ENCODE measurements around the gene ZNF628. TPM values are rescaled to one million over a fixed set of nuclear protein-coding genes. Genes with fewer than 3 reads are reported as not detected.
A peak's percentile ranks its signal among the peaks of the same experiment; 100 is the strongest.

ZNF628 gene
- total and polyA plus RNA-seq, 2 donors: 1.1 to 4.8 TPM

GRCh38 chr19:55437410-55437809 is 39.0 kb upstream of the ZNF628 start:
- Histone ChIP-seq H3K9me3 (ENCODE audit: control insufficient read depth in 2 of 2, insufficient read depth in 1 of 2, low read length in 1 of 2) (peaks cover 1 to 19% of the 10 kb centered on the region in 2 donors), H3K27me3 (ENCODE audit: control insufficient read depth in 2 of 2, insufficient read depth in 1 of 2, low read length in 1 of 2) (peaks cover 60 to 94% of the 10 kb centered on the region in 2 donors), H3K4me1 (ENCODE audit: control insufficient read depth in 2 of 2, insufficient read depth in 2 of 2, low read length in 2 of 2) (peaks cover 2 to 17% of the 10 kb centered on the region in 2 donors), H3K27ac (ENCODE audit: low read depth in 1 of 2, low read length in 1 of 2) (no peak overlapping the region), H3K4me3 (ENCODE audit: low read length in 2 of 2) (no peak overlapping the region), H3K36me3 (ENCODE audit: control insufficient read depth in 2 of 2, insufficient read depth in 2 of 2, low read length in 1 of 2) (no peaks in the 10 kb centered on the region)
- peak in 1 of 9 donors; percentile 43 for DNase-seq (ENCODE audit: low read depth in 6 of 9, low spot score in 9 of 9)
- 6% methylated on average over 17 of the region's 17 CpGs for WGBS

GRCh38 chr19:55439052-55439451 is 37.4 kb upstream of the ZNF628 start:
- WGBS: 81% methylated on average over 5 of the region's 5 CpGs

GRCh38 chr19:55440411-55441105 is 35.9 kb upstream of the ZNF628 start:
- H3K27ac ChIP-seq (ENCODE audit: low read depth in 1 of 2, low read length in 1 of 2): no peak overlapping the region
- peaks cover 73 to 97% of the 10 kb centered on the region in 2 donors for H3K27me3 ChIP-seq (ENCODE audit: control insufficient read depth in 2 of 2, insufficient read depth in 1 of 2, low read length in 1 of 2)
- H3K4me3 ChIP-seq (ENCODE audit: low read length in 2 of 2): no peak overlapping the region
- 19% methylated on average over 39 of the region's 39 CpGs for WGBS
- peaks cover 8 to 22% of the 10 kb centered on the region in 2 donors for H3K4me1 ChIP-seq (ENCODE audit: control insufficient read depth in 2 of 2, insufficient read depth in 2 of 2, low read length in 2 of 2)
- no peaks in the 10 kb centered on the region for H3K36me3 ChIP-seq (ENCODE audit: control insufficient read depth in 2 of 2, insufficient read depth in 2 of 2, low read length in 1 of 2)
- H3K9me3 ChIP-seq (ENCODE audit: control insufficient read depth in 2 of 2, insufficient read depth in 1 of 2, low read length in 1 of 2): peaks cover 1 to 15% of the 10 kb centered on the region in 2 donors
- DNase-seq (ENCODE audit: low read depth in 6 of 9, low spot score in 9 of 9): no peak

More at GRCh38 chr19:55439052-55439451, 37.4 kb upstream of the ZNF628 start:
- Histone ChIP-seq H3K4me3 (ENCODE audit: low read length in 2 of 2) (no peak overlapping the region), H3K27me3 (ENCODE audit: control insufficient read depth in 2 of 2, insufficient read depth in 1 of 2, low read length in 1 of 2) (peaks cover 59 to 94% of the 10 kb centered on the region in 2 donors), H3K4me1 (ENCODE audit: control insufficient read depth in 2 of 2, insufficient read depth in 2 of 2, low read length in 2 of 2) (peaks cover 8 to 22% of the 10 kb centered on the region in 2 donors), H3K9me3 (ENCODE audit: control insufficient read depth in 2 of 2, insufficient read depth in 1 of 2, low read length in 1 of 2) (peaks cover 1 to 19% of the 10 kb centered on the region in 2 donors), H3K36me3 (ENCODE audit: control insufficient read depth in 2 of 2, insufficient read depth in 2 of 2, low read length in 1 of 2) (no peaks in the 10 kb centered on the region), H3K27ac (ENCODE audit: low read depth in 1 of 2, low read length in 1 of 2) (no peak overlapping the region)
- DNase-seq (ENCODE audit: low read depth in 6 of 9, low spot score in 9 of 9): no peak

- H3K27me3 ChIP-seq (ENCODE audit: control insufficient read depth in 2 of 2, insufficient read depth in 1 of 2, low read length in 1 of 2): peaks cover 76 to 97% of the 10 kb centered on the region in 2 donors
These were observed 35.1 kb upstream of the ZNF628 start for GRCh38 chr19:55441319-55441691.

GRCh38 chr19:55441692-55442321 is 34.6 kb upstream of the ZNF628 start:
- Histone ChIP-seq H3K4me3 (ENCODE audit: low read length in 2 of 2) (peak overlapping the region in 1 of 2 donors; percentile 26), H3K27me3 (ENCODE audit: control insufficient read depth in 2 of 2, insufficient read depth in 1 of 2, low read length in 1 of 2) (peaks cover 73 to 97% of the 10 kb centered on the region in 2 donors), H3K4me1 (ENCODE audit: control insufficient read depth in 2 of 2, insufficient read depth in 2 of 2, low read length in 2 of 2) (peaks cover 8 to 22% of the 10 kb centered on the region in 2 donors), H3K27ac (ENCODE audit: low read depth in 1 of 2, low read length in 1 of 2) (no peak overlapping the region), H3K36me3 (ENCODE audit: control insufficient read depth in 2 of 2, insufficient read depth in 2 of 2, low read length in 1 of 2) (no peaks in the 10 kb centered on the region), H3K9me3 (ENCODE audit: control insufficient read depth in 2 of 2, insufficient read depth in 1 of 2, low read length in 1 of 2) (peaks cover 1 to 15% of the 10 kb centered on the region in 2 donors)
- 4% methylated on average over 39 of the region's 39 CpGs for WGBS
- DNase-seq (ENCODE audit: low read depth in 6 of 9, low spot score in 9 of 9): no peak

More at GRCh38 chr19:55441319-55441691, 35.1 kb upstream of the ZNF628 start:
- Histone ChIP-seq H3K9me3 (ENCODE audit: control insufficient read depth in 2 of 2, insufficient read depth in 1 of 2, low read length in 1 of 2) (peaks cover 1 to 15% of the 10 kb centered on the region in 2 donors), H3K4me1 (ENCODE audit: control insufficient read depth in 2 of 2, insufficient read depth in 2 of 2, low read length in 2 of 2) (peaks cover 8 to 22% of the 10 kb centered on the region in 2 donors), H3K36me3 (ENCODE audit: control insufficient read depth in 2 of 2, insufficient read depth in 2 of 2, low read length in 1 of 2) (no peaks in the 10 kb centered on the region), H3K27ac (ENCODE audit: low read depth in 1 of 2, low read length in 1 of 2) (no peak overlapping the region), H3K4me3 (ENCODE audit: low read length in 2 of 2) (no peak overlapping the region)
- no peak for DNase-seq (ENCODE audit: low read depth in 6 of 9, low spot score in 9 of 9)
- WGBS: 2% methylated on average over 21 of the region's 21 CpGs

- DNase-seq (ENCODE audit: low read depth in 6 of 9, low spot score in 9 of 9): no peak
- no peak overlapping the region for H3K27ac ChIP-seq (ENCODE audit: low read depth in 1 of 2, low read length in 1 of 2)
- H3K4me3 ChIP-seq (ENCODE audit: low read length in 2 of 2): peak overlapping the region in 1 of 2 donors; percentile 26
- no peaks in the 10 kb centered on the region for H3K36me3 ChIP-seq (ENCODE audit: control insufficient read depth in 2 of 2, insufficient read depth in 2 of 2, low read length in 1 of 2)
- H3K4me1 ChIP-seq (ENCODE audit: control insufficient read depth in 2 of 2, insufficient read depth in 2 of 2, low read length in 2 of 2): peaks cover 8 to 22% of the 10 kb centered on the region in 2 donors
- H3K27me3 ChIP-seq (ENCODE audit: control insufficient read depth in 2 of 2, insufficient read depth in 1 of 2, low read length in 1 of 2): peaks cover 74 to 97% of the 10 kb centered on the region in 2 donors
- peaks cover under 1 to 15% of the 10 kb centered on the region in 2 donors for H3K9me3 ChIP-seq (ENCODE audit: control insufficient read depth in 2 of 2, insufficient read depth in 1 of 2, low read length in 1 of 2)
- 2% methylated on average over 72 of the region's 72 CpGs for WGBS
These were observed 34.0 kb upstream of the ZNF628 start for GRCh38 chr19:55442372-55442961.

- DNase-seq (ENCODE audit: low read depth in 6 of 9, low spot score in 9 of 9): no peak
- H3K4me3 ChIP-seq (ENCODE audit: low read length in 2 of 2): peak within 1 kb of the TSS in 1 of 2 donors; percentile 26
- H3K27me3 ChIP-seq (ENCODE audit: control insufficient read depth in 2 of 2, insufficient read depth in 1 of 2, low read length in 1 of 2): peaks cover 68 to 97% of the 10 kb centered on the region in 2 donors
- H3K36me3 ChIP-seq (ENCODE audit: control insufficient read depth in 2 of 2, insufficient read depth in 2 of 2, low read length in 1 of 2): no peaks in the 10 kb centered on the region
- peaks cover 8 to 22% of the 10 kb centered on the region in 2 donors for H3K4me1 ChIP-seq (ENCODE audit: control insufficient read depth in 2 of 2, insufficient read depth in 2 of 2, low read length in 2 of 2)
- peaks cover 0 to 15% of the 10 kb centered on the region in 2 donors for H3K9me3 ChIP-seq (ENCODE audit: control insufficient read depth in 2 of 2, insufficient read depth in 1 of 2, low read length in 1 of 2)
- H3K27ac ChIP-seq (ENCODE audit: low read depth in 1 of 2, low read length in 1 of 2): no peak within 1 kb of the TSS
- 3% methylated on average over 43 of the region's 43 CpGs for WGBS
These were observed 33.2 kb upstream of the ZNF628 start, which contains the start of gene SHISA7 for GRCh38 chr19:55443045-55443823. Gene SHISA7 (minus strand): TSS chr19:55443300. CDS start chr19:55442863, 437 bp downstream.

GRCh38 chr19:55443824-55444480 is 32.5 kb upstream of the ZNF628 start:
- H3K4me3 ChIP-seq (ENCODE audit: low read length in 2 of 2): no peak overlapping the region
- H3K9me3 ChIP-seq (ENCODE audit: control insufficient read depth in 2 of 2, insufficient read depth in 1 of 2, low read length in 1 of 2): peaks cover 0 to 15% of the 10 kb centered on the region in 2 donors
- peaks cover 61 to 92% of the 10 kb centered on the region in 2 donors for H3K27me3 ChIP-seq (ENCODE audit: control insufficient read depth in 2 of 2, insufficient read depth in 1 of 2, low read length in 1 of 2)
- H3K4me1 ChIP-seq (ENCODE audit: control insufficient read depth in 2 of 2, insufficient read depth in 2 of 2, low read length in 2 of 2): peaks cover 8 to 22% of the 10 kb centered on the region in 2 donors
- no peaks in the 10 kb centered on the region for H3K36me3 ChIP-seq (ENCODE audit: control insufficient read depth in 2 of 2, insufficient read depth in 2 of 2, low read length in 1 of 2)
- 38% methylated on average over 18 of the region's 18 CpGs for WGBS
- no peak for DNase-seq (ENCODE audit: low read depth in 6 of 9, low spot score in 9 of 9)
- H3K27ac ChIP-seq (ENCODE audit: low read depth in 1 of 2, low read length in 1 of 2): no peak overlapping the region

Measured in thymus (tissue), 11 donors.